ENCODE data around the gene ZNF267. TPM values are rescaled to one million over a fixed set of nuclear protein-coding genes. Genes with fewer than 3 reads are reported as not detected.

ZNF267 gene
- polyA plus RNA-seq, 1 donor from 2014 or later: 7.0 TPM

- Histone ChIP-seq H3K27me3 (ENCODE audit: insufficient read depth, low read depth, low read length) (no peaks in the 10 kb centered on the region), H3K79me2 (replicated peaks; ENCODE audit: insufficient read depth, low read length) (peaks cover 28% of the 10 kb centered on the region), H3F3A (ENCODE audit: insufficient read depth, low read length, poor library complexity, severe bottlenecking) (no peaks in the 10 kb centered on the region), H3K9me3 (ENCODE audit: low read length) (no peaks in the 10 kb centered on the region), H3K4me3 (ENCODE audit: low read length) (no peak overlapping the region), H3K4me2 (ENCODE audit: low read length) (no peak overlapping the region), H3K27ac (ENCODE audit: low read length) (no peak overlapping the region), H3K9ac (ENCODE audit: low read length) (no peak overlapping the region), H3K9me2 (ENCODE audit: insufficient read depth, low read length) (no peaks in the 10 kb centered on the region), H4K20me1 (ENCODE audit: insufficient read depth) (no peaks in the 10 kb centered on the region), H2AFZ (ENCODE audit: low read depth, low read length) (no peak overlapping the region), H3K36me3 (ENCODE audit: insufficient read depth, low read length) (no peaks in the 10 kb centered on the region)
- TF ChIP-seq TAF1 (IDR thresholded peaks at IDR 0.05; ENCODE audit: low read depth) (no peak), EZH2 (IDR thresholded peaks at IDR 0.05; ENCODE audit: borderline replicate concordance, insufficient read depth, low read length, poor library complexity, severe bottlenecking) (no peak), EP300 (conservative IDR thresholded peaks at IDR 0.05; ENCODE audit: poor library complexity, severe bottlenecking) (no peak), REST (IDR thresholded peaks at IDR 0.05; ENCODE audit: borderline replicate concordance) (no peak), RAD21 (conservative IDR thresholded peaks at IDR 0.05) (no peak), MXI1 (conservative IDR thresholded peaks at IDR 0.05; ENCODE audit: poor library complexity, severe bottlenecking) (no peak), SMC3 (conservative IDR thresholded peaks at IDR 0.05; ENCODE audit: poor library complexity) (no peak), POLR2AphosphoS5 (IDR thresholded peaks at IDR 0.05) (no peak)
- TF ChIP-seq, protein P1, sequence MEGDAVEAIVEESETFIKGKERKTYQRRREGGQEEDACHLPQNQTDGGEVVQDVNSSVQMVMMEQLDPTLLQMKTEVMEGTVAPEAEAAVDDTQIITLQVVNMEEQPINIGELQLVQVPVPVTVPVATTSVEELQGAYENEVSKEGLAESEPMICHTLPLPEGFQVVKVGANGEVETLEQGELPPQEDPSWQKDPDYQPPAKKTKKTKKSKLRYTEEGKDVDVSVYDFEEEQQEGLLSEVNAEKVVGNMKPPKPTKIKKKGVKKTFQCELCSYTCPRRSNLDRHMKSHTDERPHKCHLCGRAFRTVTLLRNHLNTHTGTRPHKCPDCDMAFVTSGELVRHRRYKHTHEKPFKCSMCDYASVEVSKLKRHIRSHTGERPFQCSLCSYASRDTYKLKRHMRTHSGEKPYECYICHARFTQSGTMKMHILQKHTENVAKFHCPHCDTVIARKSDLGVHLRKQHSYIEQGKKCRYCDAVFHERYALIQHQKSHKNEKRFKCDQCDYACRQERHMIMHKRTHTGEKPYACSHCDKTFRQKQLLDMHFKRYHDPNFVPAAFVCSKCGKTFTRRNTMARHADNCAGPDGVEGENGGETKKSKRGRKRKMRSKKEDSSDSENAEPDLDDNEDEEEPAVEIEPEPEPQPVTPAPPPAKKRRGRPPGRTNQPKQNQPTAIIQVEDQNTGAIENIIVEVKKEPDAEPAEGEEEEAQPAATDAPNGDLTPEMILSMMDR (IDR thresholded peaks at IDR 0.05; ENCODE audit: poor library complexity, severe bottlenecking): no peak
These were observed 3.6 kb downstream of the ZNF267 start for GRCh38 chr16:31876951-31877828.

DNA sequence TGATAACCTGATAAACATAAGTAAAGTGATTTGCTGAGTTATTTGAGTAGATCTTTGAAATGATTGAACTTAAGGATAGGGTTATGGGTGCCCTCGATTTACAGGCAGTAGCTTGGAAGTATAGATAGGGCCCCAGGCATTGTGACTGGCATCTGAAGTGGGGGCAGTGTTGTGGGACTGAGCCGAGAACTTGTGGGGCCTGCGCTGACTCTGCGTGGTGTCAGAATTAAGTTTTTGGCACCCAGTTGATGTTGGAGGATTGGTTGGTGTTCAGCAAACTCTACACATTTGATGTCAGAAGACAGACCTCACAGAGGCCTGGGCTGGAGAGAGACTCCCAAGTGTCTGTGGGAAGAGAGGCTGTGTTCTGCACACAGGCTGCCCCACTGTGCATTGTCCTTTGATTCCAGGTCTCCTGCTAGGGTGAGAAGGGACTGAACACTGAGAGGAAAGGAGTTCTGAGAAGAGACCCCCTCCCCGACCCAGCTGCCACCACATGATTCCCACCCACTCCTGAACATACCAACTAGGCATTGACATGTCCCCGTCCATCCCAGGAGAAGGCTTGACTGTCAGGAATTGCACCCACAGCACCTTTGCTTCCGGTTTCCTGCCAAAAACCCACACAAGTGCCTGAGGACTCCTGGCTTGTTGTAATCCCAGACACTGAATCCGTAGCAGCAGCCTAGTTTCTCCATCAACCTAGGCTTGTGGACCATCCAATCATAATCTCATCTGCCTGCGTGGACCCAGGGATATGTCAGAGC is 4.5 kb downstream of the ZNF267 start:
- no peak overlapping the region for H3K27ac ChIP-seq (ENCODE audit: low read length)

More for the DNA sequence above, 4.5 kb downstream of the ZNF267 start:
- Histone ChIP-seq H3K79me2 (replicated peaks; ENCODE audit: insufficient read depth, low read length) (peaks cover 28% of the 10 kb centered on the region), H3K4me3 (ENCODE audit: low read length) (no peak overlapping the region), H2AFZ (ENCODE audit: low read depth, low read length) (no peak overlapping the region), H3K9me2 (ENCODE audit: insufficient read depth, low read length) (no peaks in the 10 kb centered on the region), H3K9me3 (ENCODE audit: low read length) (no peaks in the 10 kb centered on the region), H3K36me3 (ENCODE audit: insufficient read depth, low read length) (no peaks in the 10 kb centered on the region), H3F3A (ENCODE audit: insufficient read depth, low read length, poor library complexity, severe bottlenecking) (no peaks in the 10 kb centered on the region), H3K27me3 (ENCODE audit: insufficient read depth, low read depth, low read length) (no peaks in the 10 kb centered on the region), H3K4me2 (ENCODE audit: low read length) (no peak overlapping the region), H3K9ac (ENCODE audit: low read length) (no peak overlapping the region), H4K20me1 (ENCODE audit: insufficient read depth) (no peaks in the 10 kb centered on the region)
- TF ChIP-seq, protein P1 (IDR thresholded peaks at IDR 0.05; ENCODE audit: poor library complexity, severe bottlenecking): no peak
- no peak for TF ChIP-seq REST (IDR thresholded peaks at IDR 0.05; ENCODE audit: borderline replicate concordance)
- TF ChIP-seq EZH2 (IDR thresholded peaks at IDR 0.05; ENCODE audit: borderline replicate concordance, insufficient read depth, low read length, poor library complexity, severe bottlenecking): no peak
- no peak for TF ChIP-seq RAD21 (conservative IDR thresholded peaks at IDR 0.05)
- TF ChIP-seq POLR2AphosphoS5 (IDR thresholded peaks at IDR 0.05): no peak
- TF ChIP-seq SMC3 (conservative IDR thresholded peaks at IDR 0.05; ENCODE audit: poor library complexity): no peak
- TF ChIP-seq EP300 (conservative IDR thresholded peaks at IDR 0.05; ENCODE audit: poor library complexity, severe bottlenecking): no peak
- TF ChIP-seq MXI1 (conservative IDR thresholded peaks at IDR 0.05; ENCODE audit: poor library complexity, severe bottlenecking): no peak
- TF ChIP-seq TAF1 (IDR thresholded peaks at IDR 0.05; ENCODE audit: low read depth): no peak

Data from neural cell (in vitro differentiated cells).